Measurements from ENCODE around the gene SMIM1. TPM values are rescaled to one million over a fixed set of nuclear protein-coding genes. Genes with fewer than 3 reads are reported as not detected.

The SMIM1 gene
- total and polyA plus RNA-seq, 9 of the 15 experiments (the other 6 are each of a cell fraction or from before 2014, with no cell fraction given): 2.3 to 125 (median 24.3) TPM

DNA sequence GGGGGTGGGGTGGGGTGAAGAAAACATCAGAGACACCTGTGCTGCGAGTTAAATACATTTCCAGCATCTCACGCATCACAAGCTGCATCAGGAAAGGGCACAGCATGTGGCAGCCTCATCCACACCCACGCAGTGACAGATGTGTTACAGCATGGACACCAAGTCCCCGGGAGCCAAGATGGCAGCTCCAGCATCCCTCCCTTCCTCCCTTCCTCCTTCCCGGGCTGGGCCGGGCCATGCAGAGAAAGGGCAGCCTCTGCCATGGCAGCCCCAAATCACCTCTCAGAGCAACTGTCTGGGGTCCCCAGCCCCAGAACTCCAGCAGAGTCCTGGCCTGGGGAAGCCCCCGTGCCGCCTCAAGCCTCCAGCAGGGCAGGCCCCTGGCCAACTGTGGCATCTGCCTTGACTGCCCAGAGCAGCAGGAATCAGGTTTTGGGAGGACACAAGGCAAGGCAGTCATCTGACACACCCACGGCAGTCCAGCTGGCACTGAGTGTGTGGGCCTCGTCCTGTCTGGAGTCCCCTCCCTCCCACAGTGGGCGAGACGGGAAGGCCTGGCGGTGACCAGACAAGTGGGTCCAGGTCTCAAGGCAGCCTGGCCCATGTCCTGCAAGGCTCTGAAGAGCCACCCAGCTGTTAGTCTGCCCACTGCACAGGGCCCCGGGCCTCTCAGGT, 6.2 kb downstream of the SMIM1 start:
- no peaks in the 10 kb centered on the region for H3K27me3 ChIP-seq (ENCODE audit: control insufficient read depth in 2 of 2, insufficient read depth in 2 of 2, low read length in 2 of 2)
- FAIRE-seq: peak; percentile 64
- no peak overlapping the region for H3K27ac ChIP-seq (ENCODE audit: extremely low read depth, low read depth, low read length)
- CTCF ChIA-PET (ENCODE audit: low intra/inter-chr PET ratio): no interaction called here
- H3K9me1 ChIP-seq (ENCODE audit: control insufficient read depth, insufficient read depth, low read length): peaks cover 5% of the 10 kb centered on the region
- peaks cover 59% of the 10 kb centered on the region for H3K36me3 ChIP-seq (ENCODE audit: control insufficient read depth, insufficient read depth, low read length)
- H4K20me1 ChIP-seq (replicated peaks; ENCODE audit: control insufficient read depth, insufficient read depth, low read length): no peaks in the 10 kb centered on the region
- peaks cover 15% of the 10 kb centered on the region for H3K79me2 ChIP-seq (ENCODE audit: control insufficient read depth, insufficient read depth, low read length)
- no peak overlapping the region for H3K4me2 ChIP-seq (ENCODE audit: insufficient read depth, low read length)
- H3K9ac ChIP-seq (ENCODE audit: insufficient read depth in 1 of 2, low read depth in 2 of 2, low read length in 2 of 2): peak overlapping the region in 1 of 2 experiments; percentile 53; a peak in 2 of 4 replicates
- in situ Hi-C loops (cut with MboI): no loop called here
- no TSS peak for BruUV-seq (replicated peaks)
- H3K4me1 ChIP-seq (replicated peaks in 1 of 2; ENCODE audit: control insufficient read depth in 2 of 2, insufficient read depth in 2 of 2, low read length in 2 of 2): peaks cover 15 to 60% of the 10 kb centered on the region in 2 experiments
- intact Hi-C loops (cut with micrococcal nuclease): loop anchor here (5.0 kb wide), 1 partner anchor 79 kb away; the partner anchor contains the start of genes CEP104 and DFFB
- 88% methylated on average over 12 of the region's 14 CpGs for WGBS (ENCODE audit: insufficient coverage, low coverage, missing lambda C conversion rate)
- DNase-seq (ENCODE audit: extremely low read depth in 1 of 4, low spot score in 3 of 4): peak in 1 of 4 experiments; percentile 26
- H2AFZ ChIP-seq (ENCODE audit: low read depth, low read length): no peak overlapping the region
- no peak overlapping the region for H3K4me3 ChIP-seq
- no peaks in the 10 kb centered on the region for H3K9me3 ChIP-seq (replicated peaks; ENCODE audit: control insufficient read depth, insufficient read depth, low read depth, low read length)
- no peak for ATAC-seq
- POLR2A ChIA-PET: interaction anchor here (0.7 to 2.5 kb wide), 7 partner anchors 8 to 19 kb away, joined by 3 to 9 read pairs (median 3); partner anchors contain the start of gene LRRC47
- peak; percentile 53; the same call in 1 of the 2 replicates for TF ChIP-seq HDAC6 (IDR thresholded peaks at IDR 0.05; ENCODE audit: low read depth, low read length)
- TF ChIP-seq ZNF436 (CRISPR knock-in tag; IDR thresholded peaks at IDR 0.05): 0 out of 2 replicates have a peak, but pooled peaks have one; percentile 8
- no peak for TF ChIP-seq NCOA1 (IDR thresholded peaks at IDR 0.05; ENCODE audit: low read depth)
- TF ChIP-seq HMG20B (CRISPR knock-in tag; IDR thresholded peaks at IDR 0.05): no peak
- TF ChIP-seq ZNF830 (CRISPR knock-in tag; IDR thresholded peaks at IDR 0.05): 0 out of 2 replicates have a peak, but pooled peaks have one; percentile 3
- peak; percentile 16 for TF ChIP-seq POLR2B (IDR thresholded peaks at IDR 0.05; ENCODE audit: low read depth, partially characterized antibody)
- TF ChIP-seq, protein P1, sequence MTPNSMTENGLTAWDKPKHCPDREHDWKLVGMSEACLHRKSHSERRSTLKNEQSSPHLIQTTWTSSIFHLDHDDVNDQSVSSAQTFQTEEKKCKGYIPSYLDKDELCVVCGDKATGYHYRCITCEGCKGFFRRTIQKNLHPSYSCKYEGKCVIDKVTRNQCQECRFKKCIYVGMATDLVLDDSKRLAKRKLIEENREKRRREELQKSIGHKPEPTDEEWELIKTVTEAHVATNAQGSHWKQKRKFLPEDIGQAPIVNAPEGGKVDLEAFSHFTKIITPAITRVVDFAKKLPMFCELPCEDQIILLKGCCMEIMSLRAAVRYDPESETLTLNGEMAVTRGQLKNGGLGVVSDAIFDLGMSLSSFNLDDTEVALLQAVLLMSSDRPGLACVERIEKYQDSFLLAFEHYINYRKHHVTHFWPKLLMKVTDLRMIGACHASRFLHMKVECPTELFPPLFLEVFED (CRISPR knock-in tag; conservative IDR thresholded peaks at IDR 0.05): 0 out of 2 replicates have a peak, but pooled peaks have one; percentile 5
- peak; percentile 45 for TF ChIP-seq POLR2A (conservative IDR thresholded peaks at IDR 0.05)
- TF ChIP-seq MYBL2 (IDR thresholded peaks at IDR 0.05; ENCODE audit: low read depth): no peak
- no peak for TF ChIP-seq MYBL2 (CRISPR knock-in tag; IDR thresholded peaks at IDR 0.05; ENCODE audit: borderline replicate concordance)
- no peak for TF ChIP-seq ZBTB8A (IDR thresholded peaks at IDR 0.05; ENCODE audit: partially characterized antibody)
- no peak for TF ChIP-seq TAL1 (IDR thresholded peaks at IDR 0.05)
- no peak for TF ChIP-seq ZNF551 (CRISPR knock-in tag; IDR thresholded peaks at IDR 0.05)
- TF ChIP-seq ZNF311 (CRISPR knock-in tag; IDR thresholded peaks at IDR 0.05): no peak
- TF ChIP-seq HES1 (IDR thresholded peaks at IDR 0.05; ENCODE audit: low read depth): no peak
- TF ChIP-seq, protein P2, sequence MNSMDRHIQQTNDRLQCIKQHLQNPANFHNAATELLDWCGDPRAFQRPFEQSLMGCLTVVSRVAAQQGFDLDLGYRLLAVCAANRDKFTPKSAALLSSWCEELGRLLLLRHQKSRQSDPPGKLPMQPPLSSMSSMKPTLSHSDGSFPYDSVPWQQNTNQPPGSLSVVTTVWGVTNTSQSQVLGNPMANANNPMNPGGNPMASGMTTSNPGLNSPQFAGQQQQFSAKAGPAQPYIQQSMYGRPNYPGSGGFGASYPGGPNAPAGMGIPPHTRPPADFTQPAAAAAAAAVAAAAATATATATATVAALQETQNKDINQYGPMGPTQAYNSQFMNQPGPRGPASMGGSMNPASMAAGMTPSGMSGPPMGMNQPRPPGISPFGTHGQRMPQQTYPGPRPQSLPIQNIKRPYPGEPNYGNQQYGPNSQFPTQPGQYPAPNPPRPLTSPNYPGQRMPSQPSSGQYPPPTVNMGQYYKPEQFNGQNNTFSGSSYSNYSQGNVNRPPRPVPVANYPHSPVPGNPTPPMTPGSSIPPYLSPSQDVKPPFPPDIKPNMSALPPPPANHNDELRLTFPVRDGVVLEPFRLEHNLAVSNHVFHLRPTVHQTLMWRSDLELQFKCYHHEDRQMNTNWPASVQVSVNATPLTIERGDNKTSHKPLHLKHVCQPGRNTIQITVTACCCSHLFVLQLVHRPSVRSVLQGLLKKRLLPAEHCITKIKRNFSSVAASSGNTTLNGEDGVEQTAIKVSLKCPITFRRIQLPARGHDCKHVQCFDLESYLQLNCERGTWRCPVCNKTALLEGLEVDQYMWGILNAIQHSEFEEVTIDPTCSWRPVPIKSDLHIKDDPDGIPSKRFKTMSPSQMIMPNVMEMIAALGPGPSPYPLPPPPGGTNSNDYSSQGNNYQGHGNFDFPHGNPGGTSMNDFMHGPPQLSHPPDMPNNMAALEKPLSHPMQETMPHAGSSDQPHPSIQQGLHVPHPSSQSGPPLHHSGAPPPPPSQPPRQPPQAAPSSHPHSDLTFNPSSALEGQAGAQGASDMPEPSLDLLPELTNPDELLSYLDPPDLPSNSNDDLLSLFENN (IDR thresholded peaks at IDR 0.05; ENCODE audit: low read depth in 2 of 2, low read length in 2 of 2): no peak
- no peak for TF ChIP-seq GABPB1 (CRISPR knock-in tag; IDR thresholded peaks at IDR 0.05)
